Stomach (tissue), 4 donors: Measurements from ENCODE around the gene OXCT1.

Experiments used
- CTCF ChIP-seq, 7 experiments: fragments of 450-650 bp in 4 of 7; fragments of 200-600 bp in 3 of 7; sonication (generic) in 3 of 7; IDR thresholded peaks; one replicate each; pipeline ENCODE4 v1.5.1; 2016 to 2019; ENCODE audit warnings: antibody characterized with exemption in 7 of 7, control low read depth in 2 of 7, mild to moderate bottlenecking in 1 of 7
- POLR2AphosphoS5 ChIP-seq, 3 donors: sonication (generic); formaldehyde crosslinking; IDR thresholded peaks; one replicate each; pipeline ENCODE4 v1.6.1; 2016; ENCODE audit warnings: antibody characterized with exemption in 3 of 3

GRCh38 chr5:41831155-41831554, 39.1 kb downstream of the OXCT1 start:
- TF ChIP-seq CTCF (IDR thresholded peaks at IDR 0.05) (no peak), POLR2AphosphoS5 (IDR thresholded peaks at IDR 0.05) (no peak)
